A673 (cell line): Measurements from ENCODE around the gene ZNF816. TPM values are rescaled to one million over a fixed set of nuclear protein-coding genes. Genes with fewer than 3 reads are reported as not detected.
"Not testable (repeated sequence)": the region's sequence is repeated elsewhere in the genome, so short reads cannot be mapped to it uniquely, and the experiment has no call there.

Source experiments
- BruUV-seq: library from RNA; stranded (reverse); fragments of 400-500 nt; replicated peaks from 2 replicates; lab custom pipeline; 2021; lab: Mats Ljungman, UMichigan
- CTCF ChIA-PET: fragments of 300-600 bp; sonication (Branson Sonifier 250); formaldehyde crosslinking; loops from one replicate; lab custom pipeline; 2022; ENCODE audit warnings: antibody characterized with exemption; lab: Charles Lee
- POLR2A ChIA-PET: fragments of 300-600 bp; sonication (Branson Sonifier 250); formaldehyde crosslinking; loops from one replicate; lab custom pipeline; 2022; ENCODE audit warnings: antibody characterized with exemption; ENCODE audit not compliant: low non-redundant PET; lab: Charles Lee
- DNase-seq: peaks from one replicate; pipeline ENCODE4 v3.0.0-alpha.2; 2015; ENCODE audit warnings: low spot score
- H3K27ac ChIP-seq: fragments of 200-600 bp; sonication (generic); 2 replicates; pipeline ENCODE4 v1.5.1; 2016; ENCODE audit warnings: mixed run types, low read depth, mild to moderate bottlenecking, mixed read lengths, antibody characterized with exemption, low read length; ENCODE audit not compliant: poor library complexity, severe bottlenecking
- H3K27me3 ChIP-seq: fragments of 200-600 bp; sonication (generic); replicated peaks from 2 replicates; pipeline ENCODE4 v1.6.1; 2017; ENCODE audit warnings: mixed run types, low read depth, mild to moderate bottlenecking, mixed read lengths, antibody characterized with exemption, low read length; ENCODE audit not compliant: insufficient read depth, poor library complexity
- H3K36me3 ChIP-seq: fragments of 200-600 bp; sonication (generic); 2 replicates; pipeline ENCODE4 v1.6.1; 2016; ENCODE audit warnings: mixed run types, mild to moderate bottlenecking, mixed read lengths, antibody characterized with exemption, low read length; ENCODE audit not compliant: insufficient read depth, poor library complexity, severe bottlenecking
- H3K4me1 ChIP-seq: fragments of 200-600 bp; sonication (generic); 2 replicates; pipeline ENCODE4 v1.6.1; 2017; ENCODE audit warnings: mixed run types, mild to moderate bottlenecking, mixed read lengths, antibody characterized with exemption, low read length; ENCODE audit not compliant: insufficient read depth, poor library complexity, severe bottlenecking
- H3K4me3 ChIP-seq: fragments of 200-600 bp; sonication (generic); 2 replicates; pipeline ENCODE4 v1.5.1; 2016; ENCODE audit warnings: low read depth, mixed run types, mild to moderate bottlenecking, mixed read lengths, low read length; ENCODE audit not compliant: poor library complexity, severe bottlenecking
- H3K9me3 ChIP-seq: fragments of 200-600 bp; sonication (generic); 2 replicates; pipeline ENCODE4 v1.6.1; 2016; ENCODE audit warnings: mixed run types, low read depth, mild to moderate bottlenecking, mixed read lengths, antibody characterized with exemption, low read length; ENCODE audit not compliant: poor library complexity, severe bottlenecking
- CTCF ChIP-seq: fragments of 300-800, 200-600 bp; sonication (generic); conservative IDR thresholded peaks from 2 replicates; pipeline ENCODE4 v1.5.1; 2017; ENCODE audit warnings: low read depth, mild to moderate bottlenecking, antibody characterized with exemption, low read length, moderate library complexity, mixed read lengths
- EZH2 ChIP-seq: fragments of 200-600 bp; sonication (generic); IDR thresholded peaks from 2 replicates; pipeline ENCODE4 v1.6.1; 2017; ENCODE audit warnings: borderline replicate concordance, low read depth, mild to moderate bottlenecking, mixed read lengths, antibody characterized with exemption, low read length; ENCODE audit not compliant: poor library complexity, severe bottlenecking
- intact Hi-C: fragments of 100-400 bp; cut with micrococcal nuclease; formaldehyde crosslinking; loops from one replicate; pipeline ENCODE4 v1.10.0; 2022; ENCODE audit not compliant: unreplicated experiment
- total RNA-seq: library from RNA; stranded (reverse); gene quantifications from 2 replicates; pipeline ENCODE4 v1.2.3, GENCODE V29; 2021

ZNF816 gene
- total RNA-seq, 1 experiment from 2014 or later: 6.6 TPM

DNA sequence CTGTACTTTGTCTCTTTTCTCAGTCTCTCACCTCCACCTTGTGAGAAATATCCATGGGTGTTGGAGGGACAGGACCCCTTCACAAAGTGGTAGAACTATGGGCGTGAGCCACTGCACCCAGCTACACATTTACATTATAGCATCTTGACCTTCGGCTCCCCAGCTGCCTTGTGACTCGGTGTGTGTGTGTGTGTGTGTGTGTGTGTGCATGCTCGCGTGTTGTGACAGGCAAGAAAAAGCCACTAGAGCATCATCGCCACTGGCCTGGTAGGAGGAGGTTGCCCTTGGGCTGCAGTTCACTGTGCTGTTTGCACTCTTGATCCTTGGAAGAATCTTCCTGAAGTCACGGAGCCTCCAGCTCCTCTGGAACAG, 25.7 kb downstream of the ZNF816 start:
- BruUV-seq: no TSS peak
- no peak for DNase-seq
- H3K9me3 ChIP-seq: no peaks in the 10 kb centered on the region
- no peak overlapping the region for H3K4me3 ChIP-seq
- TF ChIP-seq EZH2 (no peak), CTCF (no peak)
- no peaks in the 10 kb centered on the region for H3K27me3 ChIP-seq
- POLR2A ChIA-PET: no interaction called here
- intact Hi-C loops: no loop called here
- no peak overlapping the region for H3K27ac ChIP-seq
- CTCF ChIA-PET: no interaction called here
- no peaks in the 10 kb centered on the region for H3K4me1 ChIP-seq
- H3K36me3 ChIP-seq: no peaks in the 10 kb centered on the region

DNA sequence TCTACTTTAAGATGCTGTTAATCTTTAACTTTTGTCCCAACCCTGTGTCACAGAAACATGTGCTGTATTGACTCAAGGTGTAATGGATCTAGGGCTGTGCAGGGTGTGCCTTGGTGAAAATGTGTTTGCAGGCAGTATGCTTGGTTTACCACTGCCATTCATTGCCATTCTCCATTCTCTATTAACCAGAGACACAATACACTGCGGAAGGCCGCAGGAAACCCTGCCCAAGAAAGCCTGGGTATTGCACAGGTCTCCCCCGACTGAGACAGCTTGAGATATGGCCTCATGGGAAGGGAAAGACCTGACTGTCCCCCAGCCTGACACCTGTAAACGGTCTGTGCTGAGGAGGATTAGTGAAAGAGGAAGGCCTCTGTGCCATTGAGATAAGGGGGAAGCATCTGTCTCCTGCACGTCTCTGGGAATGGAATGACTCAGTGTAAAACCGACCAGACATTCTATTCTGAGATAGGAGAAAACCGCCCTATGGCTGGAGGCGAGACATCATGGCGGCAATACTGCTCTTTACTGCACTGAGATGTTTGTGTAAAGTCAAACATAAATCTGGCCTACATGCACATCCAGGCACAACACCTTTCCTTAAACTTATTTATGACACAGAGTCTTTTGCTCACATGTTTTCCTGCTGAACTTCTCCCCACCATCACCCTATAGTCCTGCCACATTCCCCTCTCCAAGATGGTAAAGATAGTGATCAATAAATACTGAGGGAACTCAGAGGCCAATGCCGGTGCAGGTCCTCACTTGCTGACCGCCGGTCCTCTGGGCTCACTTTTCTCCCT, 26.3 kb downstream of the ZNF816 start:
- CTCF ChIA-PET: no interaction called here

DNA sequence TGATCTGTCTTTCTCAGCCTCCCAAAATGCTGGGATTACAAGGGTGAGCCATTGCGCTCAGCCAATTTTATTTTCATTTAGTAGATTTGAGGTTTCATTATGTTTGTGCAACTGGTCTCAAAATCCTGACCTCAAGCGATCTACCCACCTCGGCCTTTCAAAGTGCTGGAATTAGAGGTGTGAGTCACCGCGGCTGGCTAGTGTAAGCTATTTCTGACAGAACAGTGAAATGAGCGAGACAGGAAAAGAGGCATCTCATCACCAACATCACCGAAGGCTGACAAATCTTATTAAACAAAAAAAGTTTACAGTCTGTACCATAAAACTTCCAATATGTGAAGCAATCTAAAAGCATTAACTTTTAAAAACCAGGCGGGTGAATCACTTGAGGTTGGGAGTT, 27.2 kb downstream of the ZNF816 start:
- DNase-seq: no peak
- no peak overlapping the region for H3K4me3 ChIP-seq
- H3K27me3 ChIP-seq: no peaks in the 10 kb centered on the region
- no peaks in the 10 kb centered on the region for H3K36me3 ChIP-seq
- no peaks in the 10 kb centered on the region for H3K4me1 ChIP-seq
- H3K27ac ChIP-seq: no peak overlapping the region
- H3K9me3 ChIP-seq: no peaks in the 10 kb centered on the region
- intact Hi-C loops: no loop called here
- BruUV-seq: no TSS peak
- POLR2A ChIA-PET: no interaction called here
- TF ChIP-seq EZH2 (no peak), CTCF (no peak)
- CTCF ChIA-PET: no interaction called here

More for the DNA sequence above, 26.3 kb downstream of the ZNF816 start:
- no peak overlapping the region for H3K4me3 ChIP-seq
- H3K27ac ChIP-seq: no peak overlapping the region
- no peaks in the 10 kb centered on the region for H3K36me3 ChIP-seq
- intact Hi-C loops: no loop called here
- DNase-seq: no peak
- POLR2A ChIA-PET: no interaction called here
- no peak for TF ChIP-seq EZH2
- no peak for TF ChIP-seq CTCF
- no peaks in the 10 kb centered on the region for H3K27me3 ChIP-seq
- H3K9me3 ChIP-seq: no peaks in the 10 kb centered on the region
- no peaks in the 10 kb centered on the region for H3K4me1 ChIP-seq
- no TSS peak for BruUV-seq

- H3K27me3 ChIP-seq, H3K4me3 ChIP-seq, DNase-seq, BruUV-seq, intact Hi-C loops, H3K4me1 ChIP-seq, H3K36me3 ChIP-seq, H3K27ac ChIP-seq, CTCF ChIA-PET, POLR2A ChIA-PET, H3K9me3 ChIP-seq: not testable (repeated sequence)
Measured at GRCh38 chr19:52924641-52925040, 38.0 kb downstream of the ZNF816 start.
